Effector CD4-positive, alpha-beta T cell (primary cell): ENCODE measurements around the gene KLHL4.
"Not testable (repeated sequence)": the region's sequence is repeated elsewhere in the genome, so short reads cannot be mapped to it uniquely, and the experiment has no call there.

Experiments used
- DNase-seq: peaks from one replicate; pipeline ENCODE4 v3.0.0-alpha.2; 2020

KLHL4 gene

GRCh38 chrX:87679849-87680248 is 162.2 kb downstream of the KLHL4 start:
- DNase-seq = no peak

DNA sequence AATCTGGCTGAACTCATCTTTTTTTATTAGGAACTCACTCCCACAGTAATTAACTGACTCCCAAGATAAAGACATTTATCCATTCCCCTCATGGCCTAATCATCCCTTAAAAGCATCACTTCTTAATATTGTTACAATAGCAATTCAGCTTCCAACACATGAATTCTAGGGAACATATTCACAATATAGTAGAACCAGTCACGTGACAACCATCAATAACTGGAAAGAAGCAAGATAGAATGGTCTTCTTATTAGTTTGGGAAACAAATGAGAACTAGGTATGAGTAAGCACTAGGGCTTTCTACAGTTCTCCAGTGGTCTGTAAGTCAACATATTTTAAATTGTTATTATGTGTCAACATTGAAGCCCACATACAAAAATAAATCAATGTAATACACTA is 170.1 kb downstream of the KLHL4 start:
- DNase-seq = no peak

GRCh38 chrX:87688113-87688748 is 170.6 kb downstream of the KLHL4 start:
- not testable (repeated sequence) for DNase-seq

- DNase-seq = not testable (repeated sequence)
Measured at GRCh38 chrX:87689218-87689617, 171.6 kb downstream of the KLHL4 start.

DNA sequence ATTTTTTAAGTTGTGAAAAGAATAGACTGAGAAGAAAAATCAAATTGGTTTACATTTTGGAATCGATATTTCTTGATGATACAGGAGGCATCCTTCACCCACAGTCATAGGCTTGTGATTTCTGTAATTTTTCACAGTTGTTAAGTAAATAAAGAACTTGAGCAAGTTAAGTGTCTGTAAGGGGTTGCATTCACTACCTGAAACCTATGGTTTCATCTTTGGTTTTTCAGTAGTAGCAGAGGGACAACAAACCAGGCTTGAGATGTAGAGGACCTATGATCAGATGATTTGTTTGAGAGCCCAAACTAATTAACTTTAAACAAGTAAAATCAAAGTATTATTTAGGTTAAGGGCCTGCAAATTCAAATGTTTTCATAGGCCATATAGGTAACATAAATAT is 175.6 kb downstream of the KLHL4 start:
- no peak for DNase-seq

- DNase-seq = no peak
Measured at GRCh38 chrX:87697409-87697808, 179.8 kb downstream of the KLHL4 start.

DNA sequence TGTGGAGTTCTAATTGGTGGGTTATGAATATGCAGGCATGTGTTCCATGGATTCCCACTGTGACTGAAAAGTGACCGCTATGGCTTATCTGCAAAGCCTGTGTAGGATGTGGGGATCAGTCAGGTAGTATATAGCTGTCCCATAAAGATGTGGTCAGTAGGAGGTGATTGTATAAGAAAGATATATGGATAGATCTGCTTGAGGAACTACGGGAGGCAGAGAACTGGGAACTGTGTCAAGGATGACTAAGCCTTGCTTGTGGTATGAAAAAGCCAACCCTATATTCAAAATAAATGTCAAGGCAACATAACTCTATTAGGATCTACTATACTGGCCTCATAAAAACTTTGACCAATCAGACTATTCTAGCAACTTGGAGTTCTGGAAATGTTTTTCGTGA is 185.2 kb downstream of the KLHL4 start:
- no peak for DNase-seq

- not testable (repeated sequence) for DNase-seq
Measured at GRCh38 chrX:87703469-87703868, 185.9 kb downstream of the KLHL4 start.

DNA sequence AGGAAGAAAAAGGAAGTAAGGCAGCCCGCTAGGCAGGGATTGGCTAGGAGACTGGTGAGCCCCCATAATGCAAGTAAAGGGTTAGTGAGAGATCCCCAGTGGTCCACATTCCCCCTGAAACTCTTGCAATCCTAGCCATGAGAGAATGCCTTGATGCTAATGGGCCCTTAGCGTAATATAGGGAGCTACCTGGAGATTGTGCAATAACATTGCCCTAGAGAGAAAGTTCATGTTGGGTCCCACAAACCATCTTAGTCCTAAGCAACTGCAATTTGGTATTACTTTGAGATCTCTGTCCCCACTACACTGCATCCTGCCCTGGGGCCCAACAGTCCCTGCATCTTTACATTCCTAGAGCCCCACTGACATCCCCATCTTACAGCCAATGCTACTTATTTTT is 188.5 kb downstream of the KLHL4 start:
- DNase-seq = no peak

DNA sequence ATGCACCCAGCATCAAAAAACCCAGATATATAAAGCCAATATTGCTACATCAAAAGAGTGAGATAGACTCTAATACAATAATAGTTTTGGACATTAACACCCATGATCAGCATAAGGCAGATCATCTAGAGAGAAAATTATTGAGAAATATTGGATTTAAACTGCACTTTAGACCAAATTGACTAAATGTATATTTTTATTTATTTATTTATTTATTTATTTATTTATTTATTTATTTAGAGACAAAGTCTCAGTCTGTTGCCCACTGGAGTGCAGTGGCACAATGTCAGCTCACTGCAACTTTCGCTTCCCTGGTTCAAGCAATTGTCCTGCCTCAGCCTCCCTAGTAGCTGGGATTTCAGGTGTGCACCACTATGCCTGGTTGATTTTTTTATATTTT is 193.0 kb downstream of the KLHL4 start:
- no peak for DNase-seq
